Superior temporal gyrus (tissue), 1 donor: ENCODE results near the gene RNF44.
A peak's percentile ranks its signal among the peaks of the same experiment; 100 is the strongest.

Experiments
- DNase-seq: peaks from one replicate; pipeline ENCODE4 v3.0.0-alpha.2; 2016; ENCODE audit errors: extremely low spot score

The RNF44 gene

DNA sequence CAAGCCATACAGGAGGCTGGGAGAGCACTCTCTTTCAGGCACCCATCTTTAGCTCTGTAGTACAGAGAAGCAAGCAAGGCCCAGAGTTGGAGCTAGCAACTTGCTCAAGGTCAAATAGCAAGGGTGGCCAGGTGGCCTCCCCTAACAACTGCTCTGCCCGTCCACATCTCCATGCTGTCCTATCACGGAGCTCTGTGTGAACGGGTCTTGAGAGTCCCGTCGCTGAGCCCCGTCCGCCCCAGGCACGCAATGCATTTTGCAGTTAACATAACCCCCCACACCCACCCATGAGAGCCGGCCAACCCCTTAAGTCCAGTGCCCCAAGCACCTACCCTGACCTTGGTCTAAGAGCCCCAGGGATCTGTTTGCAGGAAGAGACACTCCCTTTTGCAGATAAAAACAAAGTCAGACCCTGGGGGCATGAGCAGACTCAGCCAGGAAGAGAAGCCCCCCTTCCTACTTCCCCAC, 1.5 kb downstream of the RNF44 start:
- no peak for DNase-seq

DNA sequence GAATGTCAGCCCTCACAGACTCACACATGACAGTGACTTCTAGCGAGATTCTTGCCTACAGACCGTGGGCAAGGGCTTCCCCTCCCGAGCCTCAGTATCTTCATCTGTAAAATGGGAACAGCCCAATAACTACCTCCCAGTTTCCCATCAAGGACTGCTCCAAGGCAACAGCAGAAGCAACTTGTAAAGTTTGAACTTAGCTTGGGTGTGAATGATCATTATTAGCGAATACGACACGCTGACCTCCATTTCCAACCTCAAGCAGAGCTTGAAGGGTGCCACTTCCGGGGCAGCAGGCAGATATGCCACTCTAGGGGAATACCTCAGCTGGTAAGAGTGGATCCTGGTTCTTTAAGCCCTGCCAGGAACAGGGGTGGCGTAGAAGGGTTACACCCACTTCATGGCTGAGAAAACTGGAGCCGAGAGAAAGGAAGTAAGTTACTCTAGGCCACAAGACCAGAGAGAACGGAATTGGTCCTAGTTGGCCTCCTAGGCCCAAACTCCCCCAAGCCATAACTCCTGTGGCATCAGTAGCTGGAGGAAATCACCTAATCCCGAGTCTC, 2.0 kb downstream of the RNF44 start:
- DNase-seq, result peak; percentile 29

DNA sequence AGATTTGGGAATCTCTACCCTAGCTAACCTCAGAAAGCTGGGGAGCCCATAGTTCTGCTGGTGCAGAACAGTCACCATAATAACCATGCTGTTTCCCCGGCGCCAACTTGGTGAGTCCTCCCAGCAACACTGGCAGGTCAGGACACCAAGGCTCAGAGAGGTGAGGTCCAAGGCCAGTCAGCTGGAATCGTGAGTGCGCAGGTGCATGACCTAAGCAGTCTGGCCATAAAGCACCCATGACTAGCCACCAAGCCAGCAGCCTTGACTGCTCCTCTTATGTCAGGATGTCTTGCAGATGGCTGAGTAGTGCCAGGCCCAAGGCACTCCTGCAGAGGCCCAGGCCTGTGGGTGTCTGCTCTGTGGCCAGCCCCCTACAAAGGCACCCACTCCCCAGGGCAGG, 2.6 kb downstream of the RNF44 start:
- no peak for DNase-seq

GRCh38 chr5:176533894-176534611, 3.1 kb downstream of the RNF44 start:
- no peak for DNase-seq

GRCh38 chr5:176533390-176533789, 3.8 kb downstream of the RNF44 start:
- DNase-seq, result no peak

DNA sequence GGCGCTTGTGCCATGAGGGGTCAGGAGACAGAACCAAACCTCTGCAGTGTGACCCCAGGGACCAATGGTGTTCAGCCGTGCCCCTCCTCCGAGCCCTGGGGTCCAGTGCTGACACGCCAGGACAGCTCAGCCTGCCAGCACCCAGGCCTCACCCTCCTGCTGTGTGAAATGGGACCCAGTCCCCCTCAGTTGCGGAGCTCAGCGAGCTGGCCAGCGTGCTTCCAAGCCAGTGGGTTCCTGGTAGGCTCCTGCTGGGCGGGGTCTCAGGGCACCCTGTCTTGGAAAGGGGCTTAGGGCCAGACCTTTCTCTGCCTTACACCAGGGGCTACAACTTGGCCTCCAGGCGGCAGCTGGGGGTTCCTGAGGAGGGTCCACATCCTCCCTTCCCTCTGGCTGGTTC, 4.4 kb downstream of the RNF44 start:
- no peak for DNase-seq

DNA sequence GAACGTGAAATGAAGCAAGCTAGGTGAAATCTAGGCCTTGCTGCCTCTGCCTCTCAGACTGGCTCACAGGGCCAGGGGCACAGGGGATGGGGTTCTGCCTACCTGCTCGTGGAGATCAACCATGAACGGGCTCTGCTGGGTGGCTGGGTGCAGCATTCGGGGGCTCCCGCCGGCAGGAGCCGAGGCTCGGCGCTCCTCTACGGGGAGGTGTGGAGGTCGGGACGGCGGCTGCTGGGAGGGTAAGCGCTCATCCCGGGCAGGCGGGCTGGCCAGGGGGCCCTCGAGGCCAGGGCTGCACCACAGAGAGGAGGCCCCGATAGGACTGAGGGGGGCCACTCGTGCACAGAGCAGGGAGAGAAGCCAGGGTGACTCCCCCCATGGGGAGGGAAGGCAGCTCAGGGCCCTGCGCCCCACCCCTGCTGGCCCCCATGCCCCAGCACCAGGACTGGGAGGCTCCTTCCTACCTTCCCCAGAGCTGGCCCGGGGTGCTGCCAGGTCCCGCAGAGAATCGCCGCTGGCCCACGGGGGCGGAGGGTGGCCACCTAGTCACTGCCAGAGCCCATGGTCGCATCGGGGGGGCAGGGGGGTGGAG, 5.2 kb downstream of the RNF44 start:
- no peak for DNase-seq

- peak; percentile 86 for DNase-seq
Measured at GRCh38 chr5:176530983-176531901, 6.0 kb downstream of the RNF44 start.

GRCh38 chr5:176530393-176530982, 6.7 kb downstream of the RNF44 start:
- no peak for DNase-seq

- no peak for DNase-seq
Measured at GRCh38 chr5:176529741-176530141, 7.5 kb downstream of the RNF44 start.

- DNase-seq, result no peak
Measured at GRCh38 chr5:176529116-176529740, 8.0 kb downstream of the RNF44 start.

DNA sequence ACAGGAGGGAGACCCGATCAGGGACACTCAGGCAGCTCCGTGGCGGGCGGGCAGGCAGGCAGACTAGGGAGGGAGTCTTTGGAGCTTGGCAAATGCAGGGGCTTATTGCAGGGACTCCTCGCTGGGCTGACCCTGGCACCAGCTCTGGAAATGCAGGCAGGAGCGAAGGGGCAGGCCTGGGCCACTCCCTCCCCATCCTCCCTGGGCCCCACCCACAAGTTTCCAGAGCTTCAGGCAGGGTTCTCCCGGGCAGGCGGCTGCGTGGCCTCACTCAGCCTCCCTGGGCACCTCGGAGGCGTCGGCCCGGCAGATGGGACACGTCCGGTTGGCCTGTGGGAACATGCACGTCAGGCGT, 8.5 kb downstream of the RNF44 start:
- no peak for DNase-seq

GRCh38 chr5:176528301-176528700, 8.9 kb downstream of the RNF44 start:
- DNase-seq, result no peak

DNA sequence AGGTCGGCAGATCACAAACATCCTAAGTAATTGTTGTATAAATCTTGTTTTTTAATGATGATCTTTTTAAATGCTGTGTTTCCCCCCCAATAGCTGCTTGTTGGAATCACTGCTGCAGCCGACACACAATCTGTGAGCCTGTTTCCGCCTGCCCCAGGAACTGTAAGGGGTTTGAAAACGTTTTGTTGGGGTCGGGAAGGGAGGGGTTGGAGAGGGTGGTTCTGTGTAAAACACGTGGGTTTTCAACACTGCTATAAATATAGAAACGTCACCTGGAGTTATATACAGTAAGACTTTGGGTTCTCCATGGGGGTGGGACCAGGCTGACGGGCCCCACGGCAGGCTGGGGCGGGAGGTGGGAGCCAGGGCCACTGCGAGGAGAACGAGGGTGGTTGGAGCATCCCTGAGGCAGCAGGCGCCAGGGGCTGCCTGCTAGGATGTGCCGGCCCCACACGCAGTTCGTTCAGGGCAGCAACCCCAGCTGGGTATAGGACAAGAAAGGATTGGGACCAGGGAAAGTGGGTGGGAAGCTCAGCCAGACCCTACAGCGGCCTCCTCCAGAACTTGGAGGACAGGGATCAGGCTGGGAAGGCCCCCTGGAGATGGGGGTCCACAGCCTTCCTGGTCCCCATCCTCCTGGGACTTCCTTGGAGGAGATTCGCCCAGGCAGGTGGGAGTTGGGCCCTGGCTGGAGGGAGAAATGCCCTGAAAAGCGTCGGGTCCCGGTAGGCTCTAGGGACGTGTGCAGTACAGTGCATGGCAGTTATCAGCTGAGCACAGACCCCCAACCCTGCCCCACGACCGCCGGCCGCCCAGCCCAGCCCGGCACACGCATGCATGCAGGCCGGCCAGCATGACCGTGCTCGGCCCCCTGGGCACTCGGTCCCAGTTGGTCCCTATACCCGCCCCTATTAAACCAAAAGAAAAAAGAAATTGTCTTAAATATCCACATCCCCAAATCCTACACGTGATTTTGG, 9.7 kb downstream of the RNF44 start:
- DNase-seq, result no peak

DNA sequence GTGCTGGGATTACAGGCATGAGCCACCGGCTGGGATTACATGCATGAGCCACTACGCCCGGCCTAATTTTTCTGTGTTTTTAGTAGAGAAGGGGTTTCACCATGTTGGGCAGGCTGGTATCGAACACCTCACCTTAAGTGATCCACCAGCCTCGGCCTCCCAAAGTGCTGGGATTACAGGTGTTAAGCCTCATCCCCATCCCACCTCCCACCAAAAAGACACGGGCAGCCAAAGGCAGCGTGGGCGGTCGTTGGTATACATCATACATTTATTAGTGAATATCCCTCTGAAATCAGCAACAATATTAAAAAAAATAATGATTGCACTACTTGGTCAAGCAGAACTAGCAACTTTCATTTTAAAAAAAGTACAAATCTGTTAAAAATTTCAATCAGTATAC, 10.7 kb downstream of the RNF44 start:
- no peak for DNase-seq

DNA sequence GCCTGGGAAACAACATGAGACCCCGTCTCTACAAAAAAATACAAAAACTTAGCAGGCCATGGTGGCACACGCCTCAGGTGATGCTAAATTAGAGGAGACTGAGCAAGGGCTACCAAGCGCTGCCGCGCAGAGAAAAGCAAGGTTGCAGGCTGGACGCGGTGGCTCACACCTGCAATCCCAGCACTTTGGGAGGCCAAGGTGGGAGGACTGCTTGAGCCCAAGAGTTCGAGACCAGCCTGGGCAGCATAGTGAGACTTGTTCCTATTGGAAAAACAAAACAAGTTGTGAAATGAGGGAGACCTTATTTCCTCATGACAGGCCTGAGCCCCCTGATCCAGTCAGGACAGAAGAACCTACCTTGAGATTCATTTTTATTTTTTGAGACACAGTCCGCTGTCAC, 11.5 kb downstream of the RNF44 start:
- no peak for DNase-seq

GRCh38 chr5:176524987-176525386, 12.2 kb downstream of the RNF44 start:
- DNase-seq, result no peak

DNA sequence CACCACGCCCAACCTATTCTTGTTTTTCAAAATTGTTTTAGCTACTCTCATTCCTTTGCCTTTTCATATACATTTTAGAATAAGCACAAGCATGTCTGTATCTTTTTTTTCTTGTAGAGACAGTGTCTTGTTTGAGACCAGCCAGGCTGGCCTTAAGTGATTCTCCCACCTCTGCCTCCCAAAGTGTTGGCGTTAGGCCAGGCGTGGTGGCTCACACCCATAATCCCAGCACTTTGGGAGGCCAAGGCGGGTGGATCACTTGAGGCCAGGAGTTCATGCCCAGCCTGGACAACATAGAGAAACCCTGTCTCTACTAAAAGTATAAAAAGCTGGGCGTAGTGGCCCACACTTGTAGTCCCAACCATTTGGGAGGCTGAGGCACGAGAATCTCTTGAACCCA, 13.1 kb downstream of the RNF44 start:
- DNase-seq, result no peak

DNA sequence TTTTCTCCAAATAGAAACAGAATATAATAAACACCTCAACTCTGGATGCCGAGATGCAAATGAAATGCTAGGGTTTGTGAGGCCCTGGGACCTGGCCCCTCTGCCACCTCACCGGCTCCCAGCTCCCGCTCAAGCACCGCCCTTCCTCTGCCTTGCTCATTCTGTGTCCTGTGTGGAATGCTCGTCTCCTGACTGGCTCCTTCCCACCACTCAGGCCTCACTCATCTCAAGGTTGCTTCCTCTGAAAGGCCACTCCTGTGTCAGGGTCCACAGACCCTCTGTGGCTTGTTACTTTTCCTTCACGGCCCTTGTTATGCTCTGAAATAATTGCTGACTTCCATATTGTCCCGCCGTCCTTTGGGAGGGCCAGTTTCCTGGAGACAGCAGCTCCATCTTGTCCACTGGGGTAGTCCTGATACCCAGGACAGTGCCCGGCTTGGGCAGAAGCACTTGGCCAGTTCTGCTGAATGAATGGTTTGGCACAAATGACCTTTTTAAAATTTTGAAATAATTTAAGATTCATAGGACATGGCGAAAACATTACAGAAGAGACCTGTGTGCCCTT, 15.4 kb downstream of the RNF44 start:
- no peak for DNase-seq

- no peak for DNase-seq
Measured at GRCh38 chr5:176521286-176521685, 15.9 kb downstream of the RNF44 start.
